Activated CD4-positive, alpha-beta T cell treated with anti-CD3 and anti-CD28 coated beads, Interleukin-2, amount 50 U/mL, for 1 hour (primary cell): ENCODE results near the gene ALDH3A1.

ENCODE experiments used
- DNase-seq: peaks from one replicate; pipeline ENCODE4 v3.0.0-alpha.2; 2020

Gene ALDH3A1

DNA sequence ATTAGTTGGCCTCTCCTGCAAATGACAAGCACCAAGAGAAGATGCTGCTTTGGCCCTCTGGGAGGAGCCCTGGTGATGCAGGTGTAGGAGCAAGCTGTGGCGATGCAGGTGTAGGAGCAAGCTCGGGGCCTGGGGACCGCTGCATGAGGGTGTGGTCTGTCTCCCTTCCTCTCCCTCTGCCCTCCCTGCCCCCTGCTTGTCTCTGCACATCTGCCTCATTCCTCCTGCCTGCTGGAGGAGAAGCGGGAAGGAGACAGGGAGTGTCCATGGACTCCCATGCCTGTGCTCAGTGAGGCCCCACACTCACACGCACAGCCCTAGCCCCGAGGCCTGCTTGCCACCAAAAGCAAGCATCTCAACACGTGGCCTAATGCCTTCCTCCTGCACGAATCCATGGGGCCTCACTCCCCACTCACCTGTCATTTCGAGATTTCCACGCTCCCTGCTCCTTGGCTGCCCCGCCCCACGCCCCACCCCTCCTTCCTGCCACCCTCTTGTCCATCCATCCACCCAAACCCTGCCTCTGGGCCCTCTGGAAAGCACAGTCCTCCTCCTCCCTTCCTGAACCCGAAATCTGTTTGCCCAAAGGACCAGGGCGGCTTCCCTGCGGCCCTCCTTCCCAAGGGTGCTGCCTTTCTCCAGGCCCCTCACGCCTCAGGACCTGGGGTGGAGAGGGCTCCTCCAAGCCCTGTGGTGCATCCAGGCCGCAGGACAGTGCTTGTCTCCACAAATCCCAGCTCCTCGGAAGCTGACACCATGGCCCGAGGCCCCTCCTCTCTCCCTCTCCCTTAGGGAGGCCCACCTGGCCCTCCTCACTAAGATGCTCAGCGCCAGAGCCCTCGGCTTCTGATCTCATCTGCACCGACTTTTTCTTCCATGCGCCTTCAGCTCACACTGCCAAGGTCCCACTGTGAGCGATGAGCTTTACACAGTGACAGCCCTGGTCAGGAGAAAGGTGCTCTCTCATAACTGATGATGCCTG, 11.8 kb upstream of the ALDH3A1 start:
- DNase-seq = no peak

DNA sequence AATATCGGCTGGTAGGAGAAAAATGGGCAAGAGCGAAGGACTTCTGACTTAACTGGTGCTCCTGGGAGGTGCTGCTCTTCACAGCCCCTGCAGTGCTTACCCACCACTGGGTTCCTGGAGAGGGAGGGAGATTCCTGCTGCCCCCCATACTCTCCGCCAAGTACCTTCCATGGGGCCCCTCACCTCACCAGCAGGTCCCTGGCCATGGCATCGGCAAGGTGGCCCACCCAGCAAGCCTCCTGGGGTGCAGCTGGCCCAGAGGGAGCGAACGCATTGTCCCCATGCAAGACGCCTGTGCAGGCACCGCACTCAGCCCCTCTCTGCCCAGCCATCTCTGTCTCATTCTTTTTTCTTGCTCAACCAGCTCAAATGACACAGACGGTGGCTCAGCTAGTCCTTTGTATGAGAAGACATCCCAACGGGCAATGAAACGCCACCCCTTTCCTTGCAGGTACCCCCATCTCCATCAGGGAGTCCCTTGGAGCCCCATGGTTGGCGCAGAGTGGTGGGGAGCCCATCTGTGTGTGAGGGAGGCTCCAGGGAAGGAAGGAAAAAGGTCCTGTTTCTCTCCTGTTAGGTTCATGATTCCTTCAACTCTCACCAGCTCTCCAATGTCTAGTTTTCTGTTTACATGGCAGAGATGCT, 9.6 kb upstream of the ALDH3A1 start:
- DNase-seq = no peak

DNA sequence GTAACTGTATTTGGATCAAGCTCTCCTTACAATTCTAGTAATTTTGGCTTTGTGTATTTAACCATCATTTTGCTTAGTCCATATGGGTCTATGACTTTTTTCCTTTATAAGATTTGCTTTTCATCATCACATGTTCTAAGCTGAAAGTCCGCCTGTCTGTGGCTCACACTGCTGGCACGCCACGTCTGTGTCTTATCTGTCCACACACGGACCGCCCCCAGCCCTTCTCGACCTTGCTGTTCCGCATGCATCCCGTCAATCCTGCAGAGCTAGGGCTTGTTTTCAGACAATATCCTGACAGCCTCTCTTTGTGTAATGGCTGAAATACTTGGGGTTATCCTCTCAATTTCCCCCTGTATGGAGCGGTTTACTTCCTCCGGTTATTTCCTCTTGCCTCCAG, 8.4 kb upstream of the ALDH3A1 start:
- no peak for DNase-seq

GRCh38 chr17:19755821-19756510, 7.9 kb upstream of the ALDH3A1 start:
- no peak for DNase-seq

DNA sequence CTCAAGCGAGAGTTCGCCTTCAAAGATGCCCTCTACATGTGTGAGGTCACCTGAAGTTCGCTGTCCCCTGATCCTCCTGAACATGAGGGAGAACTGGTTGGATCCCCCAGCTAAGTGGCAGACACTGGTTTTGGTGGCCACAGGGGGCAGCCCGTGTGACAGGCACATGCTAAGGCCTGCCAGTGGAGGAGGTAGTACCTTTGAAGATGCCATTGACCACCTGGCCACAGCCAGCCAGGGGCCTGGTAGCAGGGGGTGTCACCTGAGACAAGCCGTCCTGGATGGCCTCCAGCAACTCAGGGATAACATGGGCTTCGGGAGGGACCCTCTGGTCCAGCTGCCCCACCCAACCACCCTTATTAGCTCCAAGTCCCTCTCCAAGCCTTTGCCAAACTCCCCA, 7.3 kb upstream of the ALDH3A1 start:
- no peak for DNase-seq

GRCh38 chr17:19753661-19754463, 5.8 kb upstream of the ALDH3A1 start:
- DNase-seq = no peak

- DNase-seq = no peak
Measured at GRCh38 chr17:19753051-19753509, 5.0 kb upstream of the ALDH3A1 start.

GRCh38 chr17:19752216-19753050, 4.3 kb upstream of the ALDH3A1 start:
- no peak for DNase-seq

DNA sequence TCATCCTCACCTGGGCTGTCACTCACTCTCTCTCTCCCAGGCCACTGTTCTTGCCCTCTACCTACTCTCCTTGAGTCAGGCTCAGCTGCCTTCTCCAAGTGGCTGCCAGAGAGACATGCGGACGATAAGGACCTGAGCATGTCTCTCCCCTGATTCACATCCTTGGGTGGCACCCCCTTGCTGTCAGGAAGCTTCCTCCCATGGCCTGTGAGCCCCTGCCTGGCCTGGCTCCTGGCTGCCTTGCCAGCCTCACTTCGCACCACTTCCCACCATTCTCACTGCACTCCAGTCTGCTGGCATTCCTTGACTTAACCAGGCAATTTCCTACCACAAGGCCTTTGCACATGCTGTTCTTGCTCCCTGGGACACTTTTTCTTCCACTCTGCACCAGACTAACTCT, 2.7 kb upstream of the ALDH3A1 start:
- DNase-seq = no peak

DNA sequence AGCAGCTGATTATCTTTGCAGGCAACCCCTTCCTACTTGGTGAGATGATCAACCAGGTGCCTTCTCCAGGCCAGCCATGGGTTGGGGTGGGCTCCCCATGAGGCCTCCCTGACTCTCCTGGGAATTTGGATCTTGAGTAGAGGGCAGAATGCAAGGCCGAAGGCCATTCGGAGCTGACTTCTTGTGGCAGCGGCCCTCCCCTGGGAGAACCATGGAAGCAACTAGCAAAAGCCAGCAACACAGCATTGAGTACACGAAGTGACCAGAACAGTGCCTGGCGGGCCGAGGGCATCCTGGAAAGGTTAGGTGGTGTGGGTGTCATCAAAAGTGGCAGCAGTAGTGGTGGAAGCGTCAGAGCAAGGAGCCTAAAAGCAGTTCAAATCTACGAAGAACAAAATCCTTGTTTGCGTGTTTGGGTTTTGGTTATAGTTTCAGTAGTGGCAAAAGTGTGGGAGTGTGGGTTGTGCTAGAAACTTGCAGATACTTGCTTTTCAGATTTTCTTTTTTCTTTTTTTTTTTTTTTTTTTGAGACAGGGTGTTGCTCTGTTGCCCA, 2.0 kb upstream of the ALDH3A1 start:
- no peak for DNase-seq

DNA sequence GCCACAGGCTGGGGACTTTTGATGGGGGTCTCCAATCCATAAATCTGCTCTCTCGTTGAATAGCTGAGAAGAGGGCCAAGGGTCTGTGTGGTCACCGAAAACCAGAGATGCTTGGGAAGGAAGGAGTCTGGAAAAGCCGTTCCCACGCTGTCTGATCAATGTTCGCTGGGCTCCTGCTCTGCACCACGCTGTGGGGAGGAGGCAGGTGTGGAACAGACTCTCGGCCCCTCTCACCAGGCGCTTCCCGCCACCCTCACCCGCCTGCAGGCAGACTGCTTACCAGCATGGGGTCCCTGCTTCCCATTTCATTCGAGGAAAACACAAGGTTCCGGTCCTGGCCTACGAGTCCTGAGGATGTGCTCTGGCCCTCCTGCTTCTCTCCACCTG, 702 bp upstream of the ALDH3A1 start:
- no peak for DNase-seq

DNA sequence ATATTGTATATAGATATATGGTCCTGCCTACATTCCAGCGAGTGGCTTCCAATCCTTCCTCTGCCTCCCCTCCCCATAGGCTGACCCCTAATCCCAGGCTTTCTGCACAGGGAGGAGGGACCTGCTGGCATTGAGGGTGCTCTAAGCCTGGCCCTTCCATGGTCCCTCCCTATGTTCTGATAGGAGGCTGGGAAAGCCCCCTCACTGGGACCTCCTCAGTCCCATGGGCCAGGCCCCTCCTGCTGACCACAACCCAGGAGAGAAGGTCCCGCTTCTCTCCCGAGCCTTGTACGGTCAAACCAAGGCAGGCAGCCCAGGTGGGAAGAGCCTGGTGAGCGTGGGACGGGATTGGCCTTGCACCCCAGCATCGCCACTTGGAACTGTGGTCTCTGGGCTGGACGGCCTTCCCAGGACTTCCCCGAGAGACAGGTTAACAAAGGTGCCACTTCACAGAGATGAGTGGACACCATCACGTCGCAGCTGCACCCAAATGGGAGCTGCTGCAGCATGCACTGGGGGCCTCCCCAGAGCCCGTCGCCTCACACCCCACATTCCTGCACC, 859 bp downstream of the ALDH3A1 start:
- no peak for DNase-seq

DNA sequence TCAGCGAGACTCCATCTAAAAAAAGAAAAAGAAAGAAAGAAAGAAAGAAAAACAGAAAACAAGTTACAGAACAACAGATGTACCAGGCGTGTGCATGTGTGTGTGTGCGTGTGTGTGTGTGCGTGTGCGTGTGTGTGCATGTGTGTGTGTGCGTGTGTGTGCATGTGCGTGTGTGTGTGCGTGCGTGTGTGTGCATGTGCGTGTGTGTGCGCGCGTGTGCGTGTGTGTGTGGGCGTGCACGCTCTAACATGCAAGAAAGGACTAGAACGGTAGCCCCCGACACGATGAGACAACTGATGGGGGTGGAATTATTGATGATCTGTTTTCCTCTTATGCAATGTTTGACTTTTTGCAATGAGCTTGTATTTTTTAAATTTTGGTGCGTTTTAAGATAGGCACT, 1.6 kb downstream of the ALDH3A1 start:
- DNase-seq = no peak

DNA sequence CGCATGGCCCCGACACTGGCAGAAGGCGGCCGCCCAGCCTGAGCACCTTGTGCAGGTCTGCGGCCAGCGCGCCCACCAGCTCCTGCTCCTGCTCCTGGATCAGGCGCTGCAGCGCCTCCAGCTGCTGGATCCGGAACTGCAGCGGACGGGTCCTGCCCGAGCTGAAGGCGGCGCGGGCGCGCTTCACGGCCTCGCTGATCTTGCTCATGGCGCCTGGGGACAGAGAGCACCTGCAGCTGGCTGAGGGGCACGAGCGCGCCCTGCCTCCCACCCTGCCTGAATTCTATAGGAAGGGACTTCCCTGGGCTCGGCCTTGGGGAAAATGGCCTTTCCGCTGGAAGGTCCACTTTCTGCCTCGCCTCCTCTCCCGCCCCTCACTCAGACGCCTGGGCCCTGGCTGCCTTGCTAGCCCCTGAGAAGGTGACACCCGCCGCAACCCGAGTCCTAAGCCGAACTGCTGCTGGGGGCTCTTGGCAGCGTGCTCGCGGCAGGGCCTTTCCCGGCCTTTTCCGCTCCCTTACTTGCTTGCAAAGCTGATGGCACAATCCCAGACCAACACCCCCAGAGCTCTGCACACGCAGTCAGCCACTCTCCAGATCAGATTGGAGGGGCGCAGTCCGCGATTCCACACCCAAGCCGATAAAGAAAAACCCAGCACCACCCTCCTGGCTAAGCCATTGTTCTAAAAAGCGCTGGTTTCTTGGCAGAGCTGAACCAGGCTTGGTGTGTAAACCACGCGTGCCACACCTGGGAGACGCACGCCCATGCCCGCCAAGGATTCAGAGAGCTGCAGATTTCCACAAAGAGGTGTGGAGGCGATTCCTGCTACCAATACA, 3.0 kb downstream of the ALDH3A1 start:
- DNase-seq = peak; percentile 88

- DNase-seq = no peak
Measured at GRCh38 chr17:19744492-19744891, 3.6 kb downstream of the ALDH3A1 start.

GRCh38 chr17:19743101-19744100, 4.7 kb downstream of the ALDH3A1 start:
- no peak for DNase-seq

GRCh38 chr17:19742495-19742894, 5.6 kb downstream of the ALDH3A1 start:
- DNase-seq = no peak

DNA sequence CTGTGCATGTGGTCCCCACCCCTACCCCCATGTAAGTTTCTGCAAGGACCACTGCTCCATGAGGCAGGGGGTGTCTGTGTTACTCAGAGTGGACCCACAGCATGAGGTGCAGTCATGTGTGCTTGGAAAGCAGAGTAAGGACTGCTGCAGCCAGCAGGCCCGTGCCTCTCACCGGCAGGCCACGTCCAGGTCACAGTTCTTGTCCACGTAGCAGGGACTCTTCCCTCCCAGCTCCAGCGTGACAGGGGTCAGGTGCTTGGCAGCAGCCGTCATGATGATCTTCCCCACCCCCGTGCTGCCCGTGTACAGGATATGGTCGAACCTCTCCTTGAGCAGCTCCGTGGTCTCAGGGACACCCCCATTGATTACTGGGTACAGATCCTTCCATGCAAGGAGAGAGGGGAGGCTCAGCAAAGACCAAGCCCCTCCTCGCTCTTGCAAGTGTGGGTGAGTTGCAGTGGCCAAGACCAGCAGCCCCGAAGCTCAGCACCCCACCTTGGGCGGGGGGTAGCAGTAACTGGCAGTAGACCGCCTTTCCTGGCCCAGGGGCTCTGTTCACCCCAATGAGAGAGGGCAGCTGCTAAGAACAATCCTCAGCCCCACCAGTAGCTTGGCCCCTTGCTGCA, 6.2 kb downstream of the ALDH3A1 start:
- no peak for DNase-seq
